PC-9 (cell line): ENCODE data around the gene TFAP2A.

Source experiments
- CTCF ChIP-seq: fragments of 200-600 bp; sonication (generic); conservative IDR thresholded peaks from 2 replicates; pipeline ENCODE4 v1.6.1; 2017; ENCODE audit warnings: mixed run types, antibody characterized with exemption, mild to moderate bottlenecking, moderate library complexity
- EZH2 ChIP-seq: fragments of 200-600 bp; sonication (generic); IDR thresholded peaks from 2 replicates; pipeline ENCODE4 v1.8.0; 2017; ENCODE audit warnings: antibody characterized with exemption, low read depth

- TF ChIP-seq CTCF (no peak), EZH2 (no peak)
These were observed 2.2 kb upstream of the TFAP2A start for GRCh38 chr6:10416863-10417641.
